Kidney epithelial cell (primary cell): ENCODE data around the gene TCAF1. TPM values are rescaled to one million over a fixed set of nuclear protein-coding genes. Genes with fewer than 3 reads are reported as not detected.

Source experiments
- DNase-seq: peaks from one replicate; pipeline ENCODE4 v3.0.0-alpha.2; 2010; ENCODE audit warnings: low read depth
- H3K27me3 ChIP-seq: 2 replicates; pipeline ENCODE4 v1.6.0; 2011; ENCODE audit warnings: low read length; ENCODE audit not compliant: control insufficient read depth, insufficient read depth
- H3K36me3 ChIP-seq: 2 replicates; pipeline ENCODE4 v1.5.1; 2011; ENCODE audit warnings: low read length; ENCODE audit not compliant: control insufficient read depth, insufficient read depth
- H3K4me3 ChIP-seq: 2 replicates; pipeline ENCODE4 v1.5.1; 2011; ENCODE audit warnings: low read depth, mild to moderate bottlenecking, control low read depth, low read length
- total RNA-seq: library from RNA; depleted of rRNA; stranded (reverse); fragments of >200 nt; gene quantifications from 2 replicates; pipeline ENCODE4 v1.2.3, GENCODE V29; 2015
- TF ChIP-seq, protein P1 (sequence below): IDR thresholded peaks from 2 replicates; pipeline ENCODE4 v1.5.1; 2011; ENCODE audit warnings: mild to moderate bottlenecking, moderate library complexity, low read length, control low read depth, inconsistent platforms; ENCODE audit not compliant: insufficient read depth, poor library complexity, severe bottlenecking

TCAF1 gene
- total RNA-seq, 1 donor from 2014 or later = 37.4 TPM

GRCh38 chr7:143906895-143907294 is 4.9 kb upstream of the TCAF1 start:
- Histone ChIP-seq H3K36me3 (no peaks in the 10 kb centered on the region), H3K27me3 (no peaks in the 10 kb centered on the region), H3K4me3 (no peak overlapping the region)
- DNase-seq = no peak
- TF ChIP-seq, protein P1, sequence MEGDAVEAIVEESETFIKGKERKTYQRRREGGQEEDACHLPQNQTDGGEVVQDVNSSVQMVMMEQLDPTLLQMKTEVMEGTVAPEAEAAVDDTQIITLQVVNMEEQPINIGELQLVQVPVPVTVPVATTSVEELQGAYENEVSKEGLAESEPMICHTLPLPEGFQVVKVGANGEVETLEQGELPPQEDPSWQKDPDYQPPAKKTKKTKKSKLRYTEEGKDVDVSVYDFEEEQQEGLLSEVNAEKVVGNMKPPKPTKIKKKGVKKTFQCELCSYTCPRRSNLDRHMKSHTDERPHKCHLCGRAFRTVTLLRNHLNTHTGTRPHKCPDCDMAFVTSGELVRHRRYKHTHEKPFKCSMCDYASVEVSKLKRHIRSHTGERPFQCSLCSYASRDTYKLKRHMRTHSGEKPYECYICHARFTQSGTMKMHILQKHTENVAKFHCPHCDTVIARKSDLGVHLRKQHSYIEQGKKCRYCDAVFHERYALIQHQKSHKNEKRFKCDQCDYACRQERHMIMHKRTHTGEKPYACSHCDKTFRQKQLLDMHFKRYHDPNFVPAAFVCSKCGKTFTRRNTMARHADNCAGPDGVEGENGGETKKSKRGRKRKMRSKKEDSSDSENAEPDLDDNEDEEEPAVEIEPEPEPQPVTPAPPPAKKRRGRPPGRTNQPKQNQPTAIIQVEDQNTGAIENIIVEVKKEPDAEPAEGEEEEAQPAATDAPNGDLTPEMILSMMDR = no peak

- TF ChIP-seq, protein P1 = no peak
- Histone ChIP-seq H3K27me3 (no peaks in the 10 kb centered on the region), H3K36me3 (no peaks in the 10 kb centered on the region), H3K4me3 (no peak overlapping the region)
- no peak for DNase-seq
Observed at GRCh38 chr7:143906151-143906550, 4.2 kb upstream of the TCAF1 start.

GRCh38 chr7:143905509-143905908 is 3.5 kb upstream of the TCAF1 start:
- no peaks in the 10 kb centered on the region for H3K36me3 ChIP-seq
- H3K27me3 ChIP-seq = no peaks in the 10 kb centered on the region
- no peak for DNase-seq
- H3K4me3 ChIP-seq = no peak overlapping the region
- TF ChIP-seq, protein P1 = no peak

- TF ChIP-seq, protein P1 = no peak
- no peaks in the 10 kb centered on the region for H3K36me3 ChIP-seq
- H3K27me3 ChIP-seq = no peaks in the 10 kb centered on the region
- no peak overlapping the region for H3K4me3 ChIP-seq
- DNase-seq = no peak
Observed at GRCh38 chr7:143902332-143902899, 440 bp upstream of the TCAF1 start.

- TF ChIP-seq, protein P1 = no peak
- no peaks in the 10 kb centered on the region for H3K36me3 ChIP-seq
- DNase-seq = no peak
- no peaks in the 10 kb centered on the region for H3K27me3 ChIP-seq
- H3K4me3 ChIP-seq = peak overlapping the region; percentile 71
Observed at GRCh38 chr7:143901332-143901667, 676 bp downstream of the TCAF1 start.

DNA sequence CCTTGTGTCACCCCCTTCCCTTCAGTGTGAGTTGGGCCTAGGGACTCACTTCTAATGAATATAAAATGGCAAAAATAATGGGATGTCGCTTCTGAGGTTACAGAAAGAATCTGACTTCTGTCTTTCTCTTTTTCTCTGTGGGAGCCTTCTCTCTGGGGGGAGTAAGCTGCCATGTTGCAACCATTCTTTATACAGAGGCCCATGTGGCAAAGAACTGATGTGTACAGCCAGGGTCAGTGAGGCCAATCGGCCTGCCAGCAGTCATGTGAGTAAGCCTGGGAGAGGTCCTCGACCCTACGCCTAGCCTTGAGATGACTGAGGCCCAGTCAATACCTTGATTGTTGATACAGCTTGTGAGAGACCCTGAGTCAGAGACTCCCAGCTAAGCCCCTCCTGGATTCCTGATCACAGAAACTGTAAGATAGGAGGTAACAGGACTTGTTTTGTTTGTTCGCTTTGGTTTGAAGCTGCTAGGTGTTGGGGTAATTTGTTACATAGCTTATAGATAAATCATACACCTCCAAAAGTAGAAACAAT is 1.7 kb downstream of the TCAF1 start:
- Histone ChIP-seq H3K4me3 (no peak overlapping the region), H3K36me3 (no peaks in the 10 kb centered on the region), H3K27me3 (no peaks in the 10 kb centered on the region)
- no peak for DNase-seq
- TF ChIP-seq, protein P1 = no peak
